ENCODE data around the gene PLD4. TPM values are rescaled to one million over a fixed set of nuclear protein-coding genes. Genes with fewer than 3 reads are reported as not detected.

Gene PLD4
- total RNA-seq, 2 donors from 2014 or later = not detected

- H3K9me3 ChIP-seq (ENCODE audit: control insufficient read depth, low read length) = no peaks in the 10 kb centered on the region
- no peaks in the 10 kb centered on the region for H3K4me1 Mint-ChIP-seq
- no peak overlapping the region for H3K27ac Mint-ChIP-seq
- TF ChIP-seq CTCF (conservative IDR thresholded peaks at IDR 0.05) = no peak
- peaks cover 59% of the 10 kb centered on the region for H3K27me3 Mint-ChIP-seq (ENCODE audit: insufficient read depth)
- H3K36me3 Mint-ChIP-seq (ENCODE audit: low read depth) = no peaks in the 10 kb centered on the region
- 70 to 85% methylated on average over 3 to 9 of the region's 9 CpGs for WGBS, 2 experiments (ENCODE audit: insufficient coverage in 1 of 2, insufficient read length in 1 of 2)
- H3K4me1 ChIP-seq (ENCODE audit: control insufficient read depth, insufficient read depth, low read length) = no peaks in the 10 kb centered on the region
- no peak overlapping the region for H3K4me3 Mint-ChIP-seq
- no peaks in the 10 kb centered on the region for H3K36me3 ChIP-seq (ENCODE audit: control insufficient read depth, insufficient read depth, low read length)
- no peak overlapping the region for H3K4me3 ChIP-seq (ENCODE audit: low read length)
- peaks cover 32% of the 10 kb centered on the region for H3K27me3 ChIP-seq (ENCODE audit: control insufficient read depth, insufficient read depth, low read length, poor library complexity, severe bottlenecking)
- no peak overlapping the region for H3K9ac ChIP-seq (ENCODE audit: extremely low read depth, low read length, poor library complexity, severe bottlenecking)
- H3K27ac ChIP-seq (ENCODE audit: low read depth, low read length) = no peak overlapping the region
- no peak for DNase-seq
- H3K9me3 Mint-ChIP-seq = no peaks in the 10 kb centered on the region
Observed at GRCh38 chr14:104931304-104931770, 6.7 kb downstream of the PLD4 start.

DNA sequence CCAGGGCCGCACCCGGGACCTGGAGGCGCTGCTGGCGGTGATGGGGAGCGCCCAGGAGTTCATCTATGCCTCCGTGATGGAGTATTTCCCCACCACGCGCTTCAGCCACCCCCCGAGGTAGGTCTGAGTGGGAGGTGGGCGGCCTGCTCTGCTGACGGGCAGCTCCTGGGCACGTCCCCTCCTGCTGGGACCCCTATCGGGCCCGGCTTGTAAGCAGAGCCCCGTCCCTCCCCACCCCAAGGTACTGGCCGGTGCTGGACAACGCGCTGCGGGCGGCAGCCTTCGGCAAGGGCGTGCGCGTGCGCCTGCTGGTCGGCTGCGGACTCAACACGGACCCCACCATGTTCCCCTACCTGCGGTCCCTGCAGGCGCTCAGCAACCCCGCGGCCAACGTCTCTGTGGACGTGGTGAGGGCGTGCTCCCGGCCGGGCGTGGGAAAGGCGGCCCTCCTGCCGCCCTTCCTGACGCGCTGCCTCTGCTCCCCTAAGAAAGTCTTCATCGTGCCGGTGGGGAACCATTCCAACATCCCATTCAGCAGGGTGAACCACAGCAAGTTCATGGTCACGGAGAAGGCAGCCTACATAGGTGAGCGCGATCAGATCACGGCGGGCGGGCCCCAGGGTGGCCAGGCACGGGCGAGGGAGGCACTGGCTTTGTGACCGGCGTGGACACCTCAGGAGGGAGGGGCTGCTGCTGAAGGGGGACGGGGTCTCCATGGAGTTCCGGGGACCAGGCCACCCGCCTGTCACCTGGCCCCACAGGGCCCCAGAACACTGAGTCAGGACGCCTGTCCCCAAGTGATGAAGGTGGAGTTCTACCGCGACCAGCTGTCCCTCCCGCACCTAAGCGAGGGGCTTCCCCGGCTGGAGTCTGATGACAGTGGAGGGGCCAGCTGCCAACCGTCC lies 7.3 kb downstream of the PLD4 start:
- H3K36me3 Mint-ChIP-seq (ENCODE audit: low read depth) = no peaks in the 10 kb centered on the region
- H3K36me3 ChIP-seq (ENCODE audit: control insufficient read depth, insufficient read depth, low read length) = no peaks in the 10 kb centered on the region
- peak; percentile 60 for DNase-seq
- no peaks in the 10 kb centered on the region for H3K4me1 Mint-ChIP-seq
- H3K4me1 ChIP-seq (ENCODE audit: control insufficient read depth, insufficient read depth, low read length) = no peaks in the 10 kb centered on the region
- H3K27ac Mint-ChIP-seq = no peak overlapping the region
- H3K27me3 ChIP-seq (ENCODE audit: control insufficient read depth, insufficient read depth, low read length, poor library complexity, severe bottlenecking) = peaks cover 39% of the 10 kb centered on the region
- no peaks in the 10 kb centered on the region for H3K9me3 ChIP-seq (ENCODE audit: control insufficient read depth, low read length)
- no peak for TF ChIP-seq CTCF (conservative IDR thresholded peaks at IDR 0.05)
- no peak overlapping the region for H3K27ac ChIP-seq (ENCODE audit: low read depth, low read length)
- H3K4me3 Mint-ChIP-seq = peak overlapping the region; percentile 44
- peaks cover 65% of the 10 kb centered on the region for H3K27me3 Mint-ChIP-seq (ENCODE audit: insufficient read depth)
- H3K9me3 Mint-ChIP-seq = no peaks in the 10 kb centered on the region
- H3K4me3 ChIP-seq (ENCODE audit: low read length) = no peak overlapping the region
- no peak overlapping the region for H3K9ac ChIP-seq (ENCODE audit: extremely low read depth, low read length, poor library complexity, severe bottlenecking)
- 66 to 80% methylated on average over 36 to 64 of the region's 64 CpGs for WGBS, 2 experiments (ENCODE audit: insufficient coverage in 1 of 2, insufficient read length in 1 of 2)

DNA sequence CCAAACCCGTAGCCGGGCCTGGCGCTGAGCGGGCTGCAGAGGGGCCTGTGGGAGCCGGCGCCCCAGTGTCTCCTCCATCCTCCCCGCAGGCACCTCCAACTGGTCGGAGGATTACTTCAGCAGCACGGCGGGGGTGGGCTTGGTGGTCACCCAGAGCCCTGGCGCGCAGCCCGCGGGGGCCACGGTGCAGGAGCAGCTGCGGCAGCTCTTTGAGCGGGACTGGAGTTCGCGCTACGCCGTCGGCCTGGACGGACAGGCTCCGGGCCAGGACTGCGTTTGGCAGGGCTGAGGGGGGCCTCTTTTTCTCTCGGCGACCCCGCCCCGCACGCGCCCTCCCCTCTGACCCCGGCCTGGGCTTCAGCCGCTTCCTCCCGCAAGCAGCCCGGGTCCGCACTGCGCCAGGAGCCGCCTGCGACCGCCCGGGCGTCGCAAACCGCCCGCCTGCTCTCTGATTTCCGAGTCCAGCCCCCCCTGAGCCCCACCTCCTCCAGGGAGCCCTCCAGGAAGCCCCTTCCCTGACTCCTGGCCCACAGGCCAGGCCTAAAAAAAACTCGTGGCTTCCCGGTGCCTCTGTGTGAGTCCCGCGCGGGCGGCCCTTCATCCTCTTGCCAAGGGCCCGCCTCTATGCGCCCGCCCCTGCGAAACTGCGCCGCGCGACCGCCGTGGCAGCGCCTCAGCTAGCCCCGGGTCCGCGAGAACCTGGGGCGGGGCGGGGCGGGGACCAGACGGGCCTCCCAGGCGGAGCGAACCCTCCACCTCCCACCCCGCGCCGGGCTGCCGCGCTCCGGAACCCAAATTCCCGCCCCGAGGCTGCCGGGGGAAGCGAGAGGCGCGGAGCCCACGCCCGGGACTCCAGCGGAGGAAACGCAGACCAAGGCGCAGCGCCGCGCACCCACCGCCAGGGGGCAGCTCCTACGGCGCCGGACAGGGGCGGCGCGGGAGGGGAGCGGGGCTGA lies 8.3 kb downstream of the PLD4 start:
- no peaks in the 10 kb centered on the region for H3K36me3 Mint-ChIP-seq (ENCODE audit: low read depth)
- peak; percentile 80 for TF ChIP-seq CTCF (conservative IDR thresholded peaks at IDR 0.05)
- H3K4me3 Mint-ChIP-seq = peak overlapping the region; percentile 44
- H3K4me1 Mint-ChIP-seq = no peaks in the 10 kb centered on the region
- no peaks in the 10 kb centered on the region for H3K9me3 Mint-ChIP-seq
- 10 to 28% methylated on average over 17 to 100 of the region's 100 CpGs for WGBS, 2 experiments (ENCODE audit: insufficient coverage in 1 of 2, insufficient read length in 1 of 2)
- Histone ChIP-seq H3K9me3 (ENCODE audit: control insufficient read depth, low read length) (no peaks in the 10 kb centered on the region), H3K4me1 (ENCODE audit: control insufficient read depth, insufficient read depth, low read length) (no peaks in the 10 kb centered on the region), H3K9ac (ENCODE audit: extremely low read depth, low read length, poor library complexity, severe bottlenecking) (no peak overlapping the region), H3K27me3 (ENCODE audit: control insufficient read depth, insufficient read depth, low read length, poor library complexity, severe bottlenecking) (peaks cover 48% of the 10 kb centered on the region), H3K27ac (ENCODE audit: low read depth, low read length) (no peak overlapping the region), H3K4me3 (ENCODE audit: low read length) (no peak overlapping the region), H3K36me3 (ENCODE audit: control insufficient read depth, insufficient read depth, low read length) (no peaks in the 10 kb centered on the region)
- peak; percentile 93 for DNase-seq
- peaks cover 74% of the 10 kb centered on the region for H3K27me3 Mint-ChIP-seq (ENCODE audit: insufficient read depth)
- H3K27ac Mint-ChIP-seq = no peak overlapping the region
